Measurements from ENCODE around the gene PAK2.

DNA sequence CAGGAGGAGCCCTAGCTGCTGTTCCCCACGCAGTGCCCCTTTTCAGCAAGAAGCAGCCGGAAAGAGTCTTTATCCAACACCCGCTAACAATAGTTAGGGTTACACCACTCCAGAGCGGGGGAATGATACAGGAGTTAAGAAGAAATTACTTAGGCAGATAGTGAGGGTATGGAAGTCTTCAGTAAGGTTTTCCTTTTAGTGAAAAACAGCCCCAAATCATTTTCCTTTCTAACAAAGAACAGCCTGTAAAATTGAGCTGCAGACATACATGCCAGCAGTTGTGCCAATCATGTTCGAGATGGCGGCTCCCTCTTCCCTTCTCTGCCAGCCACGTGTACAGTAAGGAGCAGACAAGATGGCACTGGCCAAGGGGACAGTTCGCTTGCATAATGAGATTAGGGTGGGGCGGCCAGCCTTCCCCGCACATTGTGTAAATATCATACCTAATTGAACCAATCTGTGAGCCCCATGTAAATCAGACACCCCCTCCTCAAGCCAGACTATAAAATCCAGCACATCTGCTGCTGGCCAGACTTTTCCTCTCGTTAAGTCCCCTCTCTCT, 109.6 kb downstream of the PAK2 start:
- TF ChIP-seq CTCF (IDR thresholded peaks at IDR 0.05) (no peak), POLR2A (IDR thresholded peaks at IDR 0.05) (no peak)
